ENCODE measurements around the gene ATF4.
"Not testable (repeated sequence)": the region's sequence is repeated elsewhere in the genome, so short reads cannot be mapped to it uniquely, and the experiment has no call there.

The ATF4 gene

GRCh38 chr22:39510529-39511149 lies 9.7 kb upstream of the ATF4 start:
- DNase-seq (ENCODE audit: low read depth in 2 of 2), result no peak

- DNase-seq (ENCODE audit: low read depth in 2 of 2), result no peak
These were observed 9.1 kb upstream of the ATF4 start for GRCh38 chr22:39511226-39511625.

DNA sequence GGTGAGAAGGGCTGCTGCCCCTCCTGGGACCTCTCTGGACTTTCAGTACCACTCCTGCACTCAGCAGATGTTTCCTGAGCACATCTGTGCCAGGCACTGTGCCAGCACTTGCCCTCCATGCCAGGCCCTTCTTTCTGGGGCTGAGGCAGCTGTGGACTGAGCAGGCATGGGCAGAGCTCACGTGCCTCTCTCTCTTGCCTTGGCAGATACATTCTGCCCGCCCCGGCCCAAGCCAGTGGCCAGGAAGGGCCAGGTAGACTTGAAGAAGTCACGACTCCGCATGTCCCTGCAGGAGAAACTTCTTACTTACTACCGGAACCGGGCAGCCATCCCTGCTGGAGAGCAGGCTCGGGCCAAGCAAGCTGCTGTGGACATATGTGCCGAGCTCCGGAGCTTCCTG lies 8.3 kb upstream of the ATF4 start:
- DNase-seq (ENCODE audit: low read depth in 2 of 2), result no peak

- no peak for DNase-seq (ENCODE audit: low read depth in 2 of 2)
These were observed 6.6 kb upstream of the ATF4 start for GRCh38 chr22:39513791-39514190.

DNA sequence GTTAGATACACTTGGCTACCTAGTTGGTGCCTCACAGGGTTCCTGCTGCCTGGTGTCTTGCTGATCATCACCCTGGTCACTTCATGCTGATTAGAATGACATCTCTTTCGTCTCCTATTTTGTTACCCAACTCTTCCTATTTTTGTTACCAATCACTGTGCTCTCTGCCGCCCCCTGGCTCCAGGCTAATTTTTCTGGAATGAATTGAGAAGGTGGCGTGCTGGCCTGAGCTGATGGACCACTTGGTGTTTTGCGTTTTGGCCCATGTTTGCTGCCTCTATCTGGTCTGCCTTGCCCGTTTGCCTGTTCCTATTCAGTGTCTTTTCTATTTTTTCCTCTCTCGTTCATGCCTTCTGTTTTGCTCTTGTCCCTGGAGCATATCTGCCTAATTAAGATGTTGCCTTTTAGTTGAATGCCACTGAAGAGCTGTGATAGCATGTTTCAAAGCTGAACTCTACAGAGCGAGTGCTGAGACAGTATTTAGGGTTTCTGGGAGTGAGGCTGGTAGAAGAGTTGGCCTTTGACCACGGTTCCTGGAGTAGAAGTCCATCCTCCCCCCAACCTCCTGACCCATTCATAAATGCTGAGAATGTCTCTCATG lies 5.9 kb upstream of the ATF4 start:
- DNase-seq (ENCODE audit: low read depth in 2 of 2), result no peak

GRCh38 chr22:39515266-39516050 lies 4.9 kb upstream of the ATF4 start:
- no peak for DNase-seq (ENCODE audit: low read depth in 2 of 2)

DNA sequence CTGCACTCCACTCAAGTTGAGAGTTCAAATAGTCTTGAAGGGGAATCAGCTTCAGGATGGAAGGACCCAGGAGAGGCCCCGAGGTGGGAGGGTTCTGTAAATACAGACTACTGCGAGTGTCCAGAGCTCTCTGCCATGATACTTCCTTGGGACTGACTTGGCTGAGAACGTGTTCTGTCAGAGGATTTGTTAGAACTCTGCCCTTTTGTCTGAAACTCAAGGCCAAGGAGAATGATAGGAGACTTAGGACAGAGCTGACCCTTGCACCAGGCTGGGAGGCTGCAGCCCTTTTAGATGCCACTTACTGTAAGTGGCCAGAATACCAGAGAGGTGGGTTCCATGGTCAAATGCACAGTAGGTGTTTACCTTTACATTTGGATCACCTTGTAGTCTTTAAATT lies 2.9 kb upstream of the ATF4 start:
- DNase-seq (ENCODE audit: low read depth in 2 of 2), result no peak

GRCh38 chr22:39518144-39518786 lies 2.1 kb upstream of the ATF4 start:
- DNase-seq (ENCODE audit: low read depth in 2 of 2), result no peak

DNA sequence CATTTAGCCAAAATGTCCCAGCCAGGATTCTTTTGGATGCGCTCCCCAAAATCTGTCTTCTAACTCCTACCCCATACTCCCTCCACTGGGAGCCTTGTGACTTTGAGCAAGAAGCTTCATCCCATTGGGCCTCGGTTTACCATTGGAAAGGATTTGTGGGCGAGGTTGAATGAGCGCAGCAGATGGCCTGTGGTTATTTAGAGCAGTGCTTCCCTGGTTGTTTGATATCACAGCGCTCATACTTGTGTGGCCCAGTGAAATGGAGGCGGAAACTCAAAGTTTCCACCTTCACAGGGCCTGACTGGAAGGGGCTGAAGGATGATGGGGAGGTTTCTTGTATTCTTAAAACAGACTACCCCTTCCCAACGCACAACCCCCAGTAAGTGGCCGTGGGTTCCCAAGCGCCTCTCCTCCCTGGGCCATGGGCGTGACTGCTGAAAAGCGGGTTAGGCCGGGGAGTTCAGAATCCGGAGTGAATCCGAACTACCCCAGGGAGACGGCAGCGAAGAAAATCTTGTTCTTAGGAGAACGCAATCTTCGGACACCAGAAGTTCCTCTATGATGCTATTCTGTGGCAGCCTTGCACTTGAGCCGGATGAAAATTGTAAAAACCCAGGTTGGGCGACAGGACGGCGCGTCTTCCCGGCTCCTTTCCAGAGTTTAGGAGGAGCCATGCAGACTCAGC lies 1.2 kb upstream of the ATF4 start:
- DNase-seq (ENCODE audit: low read depth in 2 of 2), result no peak

DNA sequence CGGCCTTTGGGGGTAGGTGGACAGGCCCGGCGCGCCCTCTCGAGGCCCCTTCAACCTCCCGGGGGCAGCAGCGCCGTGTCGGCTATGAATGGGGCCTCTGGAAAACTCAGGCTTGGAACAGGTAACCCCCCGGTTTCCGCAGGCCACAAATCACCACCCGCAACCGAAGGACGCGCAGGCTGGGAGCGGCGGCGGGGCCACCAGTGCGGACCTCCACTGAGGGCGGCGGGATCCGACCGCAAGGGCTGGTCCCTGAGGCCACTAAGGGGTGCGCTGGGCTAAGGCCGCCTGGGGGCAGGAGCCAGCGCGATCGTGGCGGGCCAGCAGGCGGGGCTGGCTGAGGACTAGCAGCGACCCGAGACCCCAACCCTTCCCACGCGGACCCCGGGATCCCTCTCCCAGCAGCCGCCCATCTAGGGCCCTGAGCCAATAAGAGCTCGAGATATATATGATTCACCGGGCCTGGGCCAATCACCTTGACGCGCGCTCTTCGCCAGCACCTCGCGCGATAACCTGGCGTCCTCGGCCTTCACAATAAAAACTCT lies 609 bp upstream of the ATF4 start:
- no peak for DNase-seq (ENCODE audit: low read depth in 2 of 2)

DNA sequence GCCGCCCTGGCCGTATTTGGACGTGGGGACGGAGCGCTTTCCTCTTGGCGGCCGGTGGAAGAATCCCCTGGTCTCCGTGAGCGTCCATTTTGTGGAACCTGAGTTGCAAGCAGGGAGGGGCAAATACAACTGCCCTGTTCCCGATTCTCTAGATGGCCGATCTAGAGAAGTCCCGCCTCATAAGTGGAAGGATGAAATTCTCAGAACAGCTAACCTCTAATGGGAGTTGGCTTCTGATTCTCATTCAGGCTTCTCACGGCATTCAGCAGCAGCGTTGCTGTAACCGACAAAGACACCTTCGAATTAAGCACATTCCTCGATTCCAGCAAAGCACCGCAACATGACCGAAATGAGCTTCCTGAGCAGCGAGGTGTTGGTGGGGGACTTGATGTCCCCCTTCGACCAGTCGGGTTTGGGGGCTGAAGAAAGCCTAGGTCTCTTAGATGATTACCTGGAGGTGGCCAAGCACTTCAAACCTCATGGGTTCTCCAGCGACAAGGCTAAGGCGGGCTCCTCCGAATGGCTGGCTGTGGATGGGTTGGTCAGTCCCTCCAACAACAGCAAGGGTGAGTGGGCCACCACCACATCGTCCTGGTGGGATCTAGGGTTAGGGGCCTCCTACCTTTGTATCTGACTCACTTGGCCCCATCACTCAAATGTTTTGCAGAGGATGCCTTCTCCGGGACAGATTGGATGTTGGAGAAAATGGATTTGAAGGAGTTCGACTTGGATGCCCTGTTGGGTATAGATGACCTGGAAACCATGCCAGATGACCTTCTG lies 934 bp downstream of the ATF4 start:
- DNase-seq (ENCODE audit: low read depth in 2 of 2), result not testable (repeated sequence)

DNA sequence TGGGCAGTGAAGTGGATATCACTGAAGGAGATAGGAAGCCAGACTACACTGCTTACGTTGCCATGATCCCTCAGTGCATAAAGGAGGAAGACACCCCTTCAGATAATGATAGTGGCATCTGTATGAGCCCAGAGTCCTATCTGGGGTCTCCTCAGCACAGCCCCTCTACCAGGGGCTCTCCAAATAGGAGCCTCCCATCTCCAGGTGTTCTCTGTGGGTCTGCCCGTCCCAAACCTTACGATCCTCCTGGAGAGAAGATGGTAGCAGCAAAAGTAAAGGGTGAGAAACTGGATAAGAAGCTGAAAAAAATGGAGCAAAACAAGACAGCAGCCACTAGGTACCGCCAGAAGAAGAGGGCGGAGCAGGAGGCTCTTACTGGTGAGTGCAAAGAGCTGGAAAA lies 1.7 kb downstream of the ATF4 start:
- DNase-seq (ENCODE audit: low read depth in 2 of 2), result not testable (repeated sequence)

DNA sequence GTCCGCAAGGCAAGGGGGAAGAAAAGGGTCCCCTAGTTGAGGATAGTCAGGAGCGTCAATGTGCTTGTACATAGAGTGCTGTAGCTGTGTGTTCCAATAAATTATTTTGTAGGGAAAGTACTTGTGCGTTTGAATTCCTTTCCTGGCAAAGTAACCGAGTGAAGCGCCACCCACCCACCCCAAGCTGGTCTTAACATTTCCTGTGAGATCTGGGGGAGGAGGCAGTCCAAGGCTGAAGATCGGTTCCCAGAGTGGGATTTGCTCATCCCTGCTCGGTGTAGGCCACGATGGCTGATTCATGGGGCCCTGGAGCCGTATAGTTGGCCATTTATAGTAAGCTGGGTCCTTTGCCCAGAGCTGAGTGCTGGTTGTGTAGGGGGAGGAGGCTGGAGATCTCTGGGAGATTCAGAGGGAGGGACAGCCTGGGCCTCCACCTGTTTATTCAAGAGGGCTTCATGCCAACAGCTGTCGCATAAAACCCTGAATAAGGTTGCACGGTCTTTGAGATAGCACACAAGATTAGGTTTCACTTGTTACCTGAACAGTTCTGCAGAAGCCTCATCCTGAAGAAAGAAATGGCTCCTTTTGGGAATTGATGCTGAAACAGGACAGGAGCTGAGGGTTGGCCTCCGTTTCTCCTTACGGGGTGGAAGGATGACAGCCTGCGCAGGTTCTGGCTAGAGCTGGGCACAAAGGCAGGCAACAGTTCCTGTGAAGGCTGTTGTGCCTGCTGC lies 2.4 kb downstream of the ATF4 start:
- DNase-seq (ENCODE audit: low read depth in 2 of 2), result no peak

DNA sequence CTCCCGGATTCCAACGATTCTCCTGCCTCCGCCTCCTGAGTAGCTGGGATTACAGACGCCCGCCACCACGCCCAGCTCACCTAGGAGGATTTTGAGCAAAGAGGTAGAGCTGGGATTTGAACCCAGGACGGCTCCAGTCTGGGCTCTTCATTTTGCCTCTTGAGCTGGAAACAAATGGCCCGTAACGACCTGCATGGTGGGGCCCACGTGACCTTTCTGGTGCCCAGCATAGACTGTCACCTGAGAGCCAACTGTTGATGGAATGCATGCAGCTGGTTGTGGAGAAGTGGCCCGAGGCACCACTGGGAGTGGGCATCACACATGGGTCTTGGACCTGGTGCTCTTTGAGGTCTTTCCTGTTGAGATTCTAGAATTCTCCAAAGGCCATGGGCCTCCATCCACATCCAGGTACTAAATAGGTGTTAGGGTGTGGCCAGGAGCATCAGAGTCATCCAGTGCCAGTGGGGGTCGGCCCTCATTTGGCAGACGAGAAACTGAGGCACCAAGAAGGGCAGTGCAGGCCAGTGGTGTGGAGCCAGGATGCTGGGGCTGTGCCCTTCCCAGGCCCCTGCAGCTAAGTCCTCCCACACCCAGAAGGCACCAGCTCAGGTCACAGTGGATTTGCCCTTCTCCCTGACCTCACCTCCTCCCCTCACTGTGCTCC lies 3.9 kb downstream of the ATF4 start:
- no peak for DNase-seq (ENCODE audit: low read depth in 2 of 2)

- no peak for DNase-seq (ENCODE audit: low read depth in 2 of 2)
These were observed 4.6 kb downstream of the ATF4 start for GRCh38 chr22:39524753-39525657.

DNA sequence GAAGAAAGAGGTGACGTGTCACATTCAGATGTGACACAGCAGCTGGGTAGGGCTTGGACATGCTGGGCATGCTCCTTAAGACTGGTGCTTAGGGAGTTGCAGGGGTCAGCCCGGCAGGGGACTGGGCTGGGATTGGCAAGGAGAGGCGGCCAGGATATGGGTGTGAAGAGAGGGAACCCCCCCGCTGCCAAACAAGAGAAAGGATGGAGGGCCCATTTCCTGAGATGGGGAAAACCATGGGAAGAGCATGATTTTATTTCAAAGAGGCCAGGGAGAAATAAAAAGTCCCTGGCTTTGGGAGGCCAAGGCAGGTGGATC lies 5.3 kb downstream of the ATF4 start:
- DNase-seq (ENCODE audit: low read depth in 2 of 2), result no peak

- no peak for DNase-seq (ENCODE audit: low read depth in 2 of 2)
These were observed 6.4 kb downstream of the ATF4 start for GRCh38 chr22:39526736-39527171.

- DNase-seq (ENCODE audit: low read depth in 2 of 2), result no peak
These were observed 7.2 kb downstream of the ATF4 start for GRCh38 chr22:39527481-39527961.
